ENCODE results near the gene CXCL14. TPM values are rescaled to one million over a fixed set of nuclear protein-coding genes. Genes with fewer than 3 reads are reported as not detected.

The CXCL14 gene
- total RNA-seq, 2 donors from 2014 or later, result 2.2 to 2.4 TPM

- DNase-seq (ENCODE audit: low spot score), result no peak
- H3K27me3 ChIP-seq (replicated peaks; ENCODE audit: insufficient read depth), result no peaks in the 10 kb centered on the region
- intact Hi-C loops (cut with DNase I), result no loop called here
Observed at GRCh38 chr5:135526924-135527323, 51.9 kb downstream of the CXCL14 start.

GRCh38 chr5:135521964-135522363 is 56.8 kb downstream of the CXCL14 start:
- Histone ChIP-seq H3K4me3 (no peak overlapping the region), H3K4me1 (replicated peaks) (no peaks in the 10 kb centered on the region), H3K27ac (no peak overlapping the region), H3K36me3 (no peaks in the 10 kb centered on the region), H3K27me3 (replicated peaks; ENCODE audit: insufficient read depth) (no peaks in the 10 kb centered on the region), H3K9me3 (no peaks in the 10 kb centered on the region)
- TF ChIP-seq CTCF (IDR thresholded peaks at IDR 0.05) (no peak), POLR2A (IDR thresholded peaks at IDR 0.05) (no peak), POLR2AphosphoS5 (IDR thresholded peaks at IDR 0.05) (no peak)
- WGBS, result 51% methylated on average over 2 of the region's 2 CpGs
- no peak for DNase-seq (ENCODE audit: low spot score)
- intact Hi-C loops (cut with DNase I), result no loop called here

More at GRCh38 chr5:135526924-135527323, 51.9 kb downstream of the CXCL14 start:
- Histone ChIP-seq H3K4me3 (no peak overlapping the region), H3K27ac (no peak overlapping the region), H3K9me3 (no peaks in the 10 kb centered on the region), H3K4me1 (replicated peaks) (no peaks in the 10 kb centered on the region), H3K36me3 (no peaks in the 10 kb centered on the region)
- TF ChIP-seq POLR2A (IDR thresholded peaks at IDR 0.05) (no peak), CTCF (IDR thresholded peaks at IDR 0.05) (no peak), POLR2AphosphoS5 (IDR thresholded peaks at IDR 0.05) (no peak)

Other genes starting within 250 kb of the CXCL14 start
- gene MACROH2A1, start 179.8 kb downstream of the CXCL14 start, total RNA-seq, result 100 to 1,000 TPM; 189 to 191 TPM
- gene DCANP1, start 131.6 kb downstream of the CXCL14 start, total RNA-seq, result not detected
- not detected for gene TIFAB, start 126.6 kb downstream of the CXCL14 start, total RNA-seq
- gene NEUROG1, start 43.0 kb downstream of the CXCL14 start, total RNA-seq, result not detected